ENCODE data around the gene BEND6. TPM values are rescaled to one million over a fixed set of nuclear protein-coding genes. Genes with fewer than 3 reads are reported as not detected.

Gene BEND6
- polyA plus RNA-seq, 3 donors = not detected

DNA sequence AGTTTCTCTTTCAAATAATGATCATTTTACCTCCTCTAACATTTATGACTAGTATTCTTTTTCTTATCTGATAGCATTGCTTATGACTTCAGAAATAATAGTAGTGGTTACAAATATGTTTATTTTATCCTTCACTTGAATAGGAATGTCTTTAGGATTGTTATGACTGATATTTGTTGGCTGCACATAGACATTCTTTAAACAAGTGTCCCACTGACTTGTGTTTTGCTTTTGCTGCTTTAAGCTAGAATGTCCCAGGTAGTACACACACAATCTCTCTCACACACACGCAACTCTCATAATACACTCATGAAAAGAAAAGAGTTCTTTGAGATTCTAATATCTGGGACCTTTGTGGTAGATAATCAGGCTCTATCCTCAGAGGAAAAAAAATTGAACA lies 113.2 kb downstream of the BEND6 start:
- H3K27me3 ChIP-seq (ENCODE audit: control insufficient read depth in 2 of 2, insufficient read depth in 2 of 2, low read length in 2 of 2) = no peaks in the 10 kb centered on the region
- no peaks in the 10 kb centered on the region for H3K9me3 Mint-ChIP-seq
- H4K20me1 ChIP-seq (ENCODE audit: insufficient read depth, low read length) = no peaks in the 10 kb centered on the region
- H2AFZ ChIP-seq (ENCODE audit: insufficient read depth, low read depth, low read length, poor library complexity, severe bottlenecking) = no peak overlapping the region
- no peak overlapping the region for H3K27ac ChIP-seq (ENCODE audit: low read depth in 1 of 2, low read length in 2 of 2)
- no CpG with 5 or more reads among the region's 1 CpG for WGBS (ENCODE audit: insufficient coverage)
- peaks cover 29 to 38% of the 10 kb centered on the region in 2 donors for H3K36me3 Mint-ChIP-seq
- peaks cover 13 to 31% of the 10 kb centered on the region in 2 donors for H3K36me3 ChIP-seq (replicated peaks in 1 of 2; ENCODE audit: control insufficient read depth in 1 of 2, insufficient read depth in 2 of 2, low read length in 2 of 2)
- no peaks in the 10 kb centered on the region for H3K27me3 Mint-ChIP-seq (ENCODE audit: low read depth in 3 of 3)
- H3K4me3 ChIP-seq (replicated peaks in 1 of 3; ENCODE audit: low read depth in 2 of 3, low read length in 3 of 3) = no peak overlapping the region
- H3K4me1 ChIP-seq (ENCODE audit: control insufficient read depth in 1 of 2, insufficient read depth in 2 of 2, low read length in 2 of 2) = no peaks in the 10 kb centered on the region
- intact Hi-C loops (cut with micrococcal nuclease) = no loop called here
- no peak overlapping the region for H3K27ac Mint-ChIP-seq
- TF ChIP-seq, protein P1, sequence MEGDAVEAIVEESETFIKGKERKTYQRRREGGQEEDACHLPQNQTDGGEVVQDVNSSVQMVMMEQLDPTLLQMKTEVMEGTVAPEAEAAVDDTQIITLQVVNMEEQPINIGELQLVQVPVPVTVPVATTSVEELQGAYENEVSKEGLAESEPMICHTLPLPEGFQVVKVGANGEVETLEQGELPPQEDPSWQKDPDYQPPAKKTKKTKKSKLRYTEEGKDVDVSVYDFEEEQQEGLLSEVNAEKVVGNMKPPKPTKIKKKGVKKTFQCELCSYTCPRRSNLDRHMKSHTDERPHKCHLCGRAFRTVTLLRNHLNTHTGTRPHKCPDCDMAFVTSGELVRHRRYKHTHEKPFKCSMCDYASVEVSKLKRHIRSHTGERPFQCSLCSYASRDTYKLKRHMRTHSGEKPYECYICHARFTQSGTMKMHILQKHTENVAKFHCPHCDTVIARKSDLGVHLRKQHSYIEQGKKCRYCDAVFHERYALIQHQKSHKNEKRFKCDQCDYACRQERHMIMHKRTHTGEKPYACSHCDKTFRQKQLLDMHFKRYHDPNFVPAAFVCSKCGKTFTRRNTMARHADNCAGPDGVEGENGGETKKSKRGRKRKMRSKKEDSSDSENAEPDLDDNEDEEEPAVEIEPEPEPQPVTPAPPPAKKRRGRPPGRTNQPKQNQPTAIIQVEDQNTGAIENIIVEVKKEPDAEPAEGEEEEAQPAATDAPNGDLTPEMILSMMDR (IDR thresholded peaks at IDR 0.05) = no peak
- H3K4me2 ChIP-seq (replicated peaks; ENCODE audit: extremely low read depth, low read length, poor library complexity, severe bottlenecking) = no peak overlapping the region
- no peaks in the 10 kb centered on the region for H3K79me2 ChIP-seq (ENCODE audit: insufficient read depth, low read length)
- no peak overlapping the region for H3K4me3 Mint-ChIP-seq
- no peaks in the 10 kb centered on the region for H3K9me3 ChIP-seq (replicated peaks in 1 of 2; ENCODE audit: control insufficient read depth in 1 of 2, insufficient read depth in 1 of 2, low read length in 2 of 2)
- no peak overlapping the region for H3K9ac ChIP-seq (ENCODE audit: insufficient read depth, low read length, poor library complexity, severe bottlenecking)
- no peak for DNase-seq
- H3K4me1 Mint-ChIP-seq = no peaks in the 10 kb centered on the region

DNA sequence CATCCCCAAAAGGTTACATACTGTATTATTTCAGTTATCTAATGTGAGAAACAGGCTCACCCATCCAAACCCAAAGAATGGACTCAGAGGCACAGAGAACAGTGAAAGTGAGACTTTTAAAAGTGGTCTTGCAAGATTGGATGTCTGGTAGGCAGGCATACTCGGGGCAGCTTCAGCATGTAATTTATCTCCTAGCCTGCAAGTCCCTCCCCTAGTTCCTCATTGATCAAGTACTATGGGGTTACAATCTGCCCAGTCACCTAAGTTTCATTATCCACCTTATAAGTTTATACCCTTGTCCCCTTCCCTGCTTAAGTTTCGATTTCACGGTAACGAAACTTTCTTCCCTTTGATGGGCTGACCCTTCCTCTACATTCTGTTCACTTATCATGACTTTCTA lies 114.3 kb downstream of the BEND6 start:
- Mint-ChIP-seq H3K4me1 (no peaks in the 10 kb centered on the region), H3K27me3 (ENCODE audit: low read depth in 3 of 3) (no peaks in the 10 kb centered on the region), H3K9me3 (no peaks in the 10 kb centered on the region), H3K36me3 (peaks cover 37% of the 10 kb centered on the region in 2 donors), H3K4me3 (no peak overlapping the region), H3K27ac (no peak overlapping the region)
- no peak overlapping the region for H2AFZ ChIP-seq (ENCODE audit: insufficient read depth, low read depth, low read length, poor library complexity, severe bottlenecking)
- no peak overlapping the region for H3K9ac ChIP-seq (ENCODE audit: insufficient read depth, low read length, poor library complexity, severe bottlenecking)
- no peaks in the 10 kb centered on the region for H3K79me2 ChIP-seq (ENCODE audit: insufficient read depth, low read length)
- WGBS (ENCODE audit: insufficient coverage) = 87% methylated on average over 4 of the region's 4 CpGs
- H3K36me3 ChIP-seq (replicated peaks in 1 of 2; ENCODE audit: control insufficient read depth in 1 of 2, insufficient read depth in 2 of 2, low read length in 2 of 2) = peaks cover 9 to 37% of the 10 kb centered on the region in 2 donors
- no peaks in the 10 kb centered on the region for H3K27me3 ChIP-seq (ENCODE audit: control insufficient read depth in 2 of 2, insufficient read depth in 2 of 2, low read length in 2 of 2)
- TF ChIP-seq, protein P1 (IDR thresholded peaks at IDR 0.05) = no peak
- H3K4me2 ChIP-seq (replicated peaks; ENCODE audit: extremely low read depth, low read length, poor library complexity, severe bottlenecking) = no peak overlapping the region
- no peak for DNase-seq
- H3K9me3 ChIP-seq (replicated peaks in 1 of 2; ENCODE audit: control insufficient read depth in 1 of 2, insufficient read depth in 1 of 2, low read length in 2 of 2) = no peaks in the 10 kb centered on the region
- no peaks in the 10 kb centered on the region for H3K4me1 ChIP-seq (ENCODE audit: control insufficient read depth in 1 of 2, insufficient read depth in 2 of 2, low read length in 2 of 2)
- intact Hi-C loops (cut with micrococcal nuclease) = no loop called here
- H4K20me1 ChIP-seq (ENCODE audit: insufficient read depth, low read length) = no peaks in the 10 kb centered on the region
- H3K27ac ChIP-seq (ENCODE audit: low read depth in 1 of 2, low read length in 2 of 2) = no peak overlapping the region
- H3K4me3 ChIP-seq (replicated peaks in 1 of 3; ENCODE audit: low read depth in 2 of 3, low read length in 3 of 3) = no peak overlapping the region
